NCI-H1436 (cell line): ENCODE data around the gene PTPRJ.
"Not testable (repeated sequence)": the region's sequence is repeated elsewhere in the genome, so short reads cannot be mapped to it uniquely, and the experiment has no call there.

ENCODE experiments used
- DNase-seq: peaks from one replicate; lab custom pipeline; 2025; lab: John Stamatoyannopoulos, UW

The PTPRJ gene

GRCh38 chr11:48165426-48165825 lies 185.1 kb downstream of the PTPRJ start:
- no peak for DNase-seq

- DNase-seq = no peak
These were observed 187.0 kb downstream of the PTPRJ start for GRCh38 chr11:48167380-48167779.

GRCh38 chr11:48168815-48169214 lies 188.5 kb downstream of the PTPRJ start:
- no peak for DNase-seq

- DNase-seq = no peak
These were observed 188.9 kb downstream of the PTPRJ start for GRCh38 chr11:48169259-48169658.

- no peak for DNase-seq
These were observed 189.4 kb downstream of the PTPRJ start for GRCh38 chr11:48169717-48170116.

- DNase-seq = no peak
These were observed 190.2 kb downstream of the PTPRJ start for GRCh38 chr11:48170241-48171233.

GRCh38 chr11:48172818-48173609 lies 192.7 kb downstream of the PTPRJ start:
- peak; percentile 25 for DNase-seq

GRCh38 chr11:48177661-48178060 lies 197.3 kb downstream of the PTPRJ start:
- no peak for DNase-seq

GRCh38 chr11:48180627-48181026 lies 200.3 kb downstream of the PTPRJ start:
- no peak for DNase-seq

GRCh38 chr11:48182860-48183526 lies 202.6 kb downstream of the PTPRJ start:
- no peak for DNase-seq

- no peak for DNase-seq
These were observed 204.1 kb downstream of the PTPRJ start for GRCh38 chr11:48184452-48184851.

GRCh38 chr11:48190906-48191654 lies 210.7 kb downstream of the PTPRJ start:
- not testable (repeated sequence) for DNase-seq

- no peak for DNase-seq
These were observed 213.5 kb downstream of the PTPRJ start for GRCh38 chr11:48193876-48194275.

- no peak for DNase-seq
These were observed 227.5 kb downstream of the PTPRJ start for GRCh38 chr11:48207881-48208280.

GRCh38 chr11:48210052-48210451 lies 229.7 kb downstream of the PTPRJ start:
- DNase-seq = no peak

- no peak for DNase-seq
These were observed 236.2 kb downstream of the PTPRJ start, which contains the start of gene OR4B1 for GRCh38 chr11:48216510-48216909. OR4B1 (plus strand) TSS chr11:48216810; CDS start chr11:48216810, 0 bp downstream.
